A549 (cell line): ENCODE measurements around the gene MGLL. TPM values are rescaled to one million over a fixed set of nuclear protein-coding genes. Genes with fewer than 3 reads are reported as not detected.

Experiments used
- ATAC-seq, 2 experiments: fragments of 200-7000 bp in 1 of 2; fragments of >200 bp in 1 of 2; cut with Nextera tagmentation in 1 of 2; cut with Tn5 transposase in 1 of 2; 3 replicates each; pipeline versions ENCODE4 v1.8.0 to v1.9.1; 2018 to 2020; ENCODE audit warnings: mild to moderate bottlenecking in 1 of 2, moderate library complexity in 1 of 2
- CTCF ChIA-PET: fragments of 300-600 bp; sonication (Branson Sonifier 250); formaldehyde crosslinking; extraction: SDS; loops from one replicate; lab custom pipeline; 2021; ENCODE audit warnings: antibody characterized with exemption, inconsistent platforms; lab: Yijun Ruan, JAX
- POLR2A ChIA-PET: fragments of 350-600 bp; formaldehyde crosslinking; extraction: SDS; loops from one replicate; lab custom pipeline; 2021; ENCODE audit warnings: antibody characterized with exemption, inconsistent platforms; lab: Yijun Ruan, JAX
- DNase-seq, 2 experiments: peaks; one replicate each; pipeline versions ENCODE4 v3.0.0 to v3.0.0-alpha.2; 2011 to 2016; ENCODE audit warnings: low read depth in 1 of 2, low spot score in 1 of 2
- FAIRE-seq: peaks from 2 replicates; lab custom pipeline; 2011; peaks lifted over from hg19 to GRCh38; lab: Jason Lieb, UNC
- H3K27ac ChIP-seq, 2 experiments: fragments of >200 bp; sonication (Bioruptor Twin); formaldehyde crosslinking; 3 replicates each; pipeline ENCODE4 v1.5.1; 2016 to 2017
- H3K4me1 ChIP-seq: fragments of >200 bp; sonication (Bioruptor Twin); formaldehyde crosslinking; 3 replicates; pipeline ENCODE4 v1.6.1; 2016
- H3K4me2 ChIP-seq: fragments of >200 bp; sonication (Bioruptor Twin); formaldehyde crosslinking; 3 replicates; pipeline ENCODE4 v1.6.1; 2016
- H3K4me3 ChIP-seq: fragments of >200 bp; sonication (Bioruptor Twin); formaldehyde crosslinking; 3 replicates; pipeline ENCODE4 v1.5.1; 2016
- H3K9me3 ChIP-seq: fragments of >200 bp; sonication (Bioruptor Twin); formaldehyde crosslinking; 3 replicates; pipeline ENCODE4 v1.6.1; 2016
- BHLHE40 ChIP-seq: IDR thresholded peaks from 2 replicates; pipeline ENCODE4 v1.6.1; 2012; ENCODE audit warnings: low read depth, low read length, inconsistent platforms
- CBX2 ChIP-seq: fragments of 200-600 bp; sonication (generic); IDR thresholded peaks from 2 replicates; pipeline ENCODE4 v1.6.1; 2016; ENCODE audit warnings: low read depth, mild to moderate bottlenecking, borderline replicate concordance
- CHD2 ChIP-seq: fragments of 150-350 bp; IDR thresholded peaks from 2 replicates; pipeline ENCODE4 v1.6.1; 2014; ENCODE audit warnings: low read length; ENCODE audit not compliant: partially characterized antibody
- CHD4 ChIP-seq: fragments of 200-600 bp; sonication (generic); IDR thresholded peaks from 2 replicates; pipeline ENCODE4 v1.6.1; 2016; ENCODE audit warnings: antibody characterized with exemption, mild to moderate bottlenecking, borderline replicate concordance
- EHF ChIP-seq: fragments of 250-450 bp; sonication (Bioruptor Pico); IDR thresholded peaks from 2 replicates; pipeline ENCODE4 v1.5.0; 2020; ENCODE audit warnings: mild to moderate bottlenecking
- EHMT2 ChIP-seq: fragments of 200-600 bp; sonication (generic); IDR thresholded peaks from 2 replicates; pipeline ENCODE4 v1.6.1; 2016; ENCODE audit warnings: antibody characterized with exemption, low read depth, mild to moderate bottlenecking, moderate library complexity
- EP300 ChIP-seq, 2 experiments: fragments of >200 bp; sonication (Bioruptor Twin); formaldehyde crosslinking; IDR thresholded peaks; 2 replicates in 1 of 2; 3 replicates in 1 of 2; pipeline ENCODE4 v1.6.1; 2016 to 2017
- ESRRA ChIP-seq: fragments of 150-350 bp; IDR thresholded peaks from 2 replicates; pipeline ENCODE4 v1.6.1; 2014; ENCODE audit warnings: mild to moderate bottlenecking, low read length, borderline replicate concordance
- FOSL2 ChIP-seq, 2 experiments: fragments of 450-650 bp in 1 of 2; fragments of >200 bp in 1 of 2; sonication (Bioruptor Twin) in 1 of 2; formaldehyde crosslinking; IDR thresholded peaks; 2 replicates each; pipeline versions ENCODE4 v1.5.0 to v1.6.1; 2016 to 2020; ENCODE audit warnings: mild to moderate bottlenecking in 1 of 2, moderate library complexity in 1 of 2
- FOXS1 ChIP-seq: fragments of 250-450 bp; sonication (Bioruptor Pico); IDR thresholded peaks from 2 replicates; pipeline ENCODE4 v1.5.0; 2020; ENCODE audit warnings: mild to moderate bottlenecking, moderate library complexity
- GATA3 ChIP-seq: IDR thresholded peaks from 2 replicates; pipeline ENCODE4 v1.6.1; 2012; ENCODE audit warnings: borderline replicate concordance
- HDAC2 ChIP-seq: fragments of 200-600 bp; sonication (generic); IDR thresholded peaks from 2 replicates; pipeline ENCODE4 v1.6.1; 2016
- HEYL ChIP-seq: fragments of 250-450 bp; sonication (Bioruptor Pico); IDR thresholded peaks from 2 replicates; pipeline ENCODE4 v1.8.0; 2021; ENCODE audit warnings: mild to moderate bottlenecking, moderate library complexity
- HOXB13 ChIP-seq: fragments of 250-450 bp; sonication (Bioruptor Pico); IDR thresholded peaks from 2 replicates; pipeline ENCODE4 v1.5.0; 2020; ENCODE audit warnings: low read depth, mild to moderate bottlenecking, moderate library complexity
- KDM5A ChIP-seq: fragments of 200-600 bp; sonication (generic); IDR thresholded peaks from 2 replicates; pipeline ENCODE4 v1.6.1; 2016; ENCODE audit warnings: antibody characterized with exemption, mild to moderate bottlenecking
- MYC ChIP-seq: IDR thresholded peaks from 2 replicates; pipeline ENCODE4 v1.6.1; 2012; ENCODE audit warnings: mild to moderate bottlenecking, inconsistent platforms, low read length, improper control_type of control experiment, borderline replicate concordance
- NFE2L2 ChIP-seq: fragments of 150-350 bp; conservative IDR thresholded peaks from 2 replicates; pipeline ENCODE4 v1.6.1; 2014; ENCODE audit warnings: low read length
- NPAS2 ChIP-seq: fragments of 250-450 bp; sonication (Bioruptor Pico); IDR thresholded peaks from 2 replicates; pipeline ENCODE4 v1.8.0; 2022; ENCODE audit warnings: mild to moderate bottlenecking, moderate library complexity, borderline replicate concordance
- RAD21 ChIP-seq, 2 experiments: fragments of >200 bp in 1 of 2; sonication (Bioruptor Twin) in 1 of 2; formaldehyde crosslinking in 1 of 2; IDR thresholded peaks in 1 of 2; conservative IDR thresholded peaks in 1 of 2; 2 replicates in 1 of 2; 3 replicates in 1 of 2; pipeline ENCODE4 v1.6.1; 2012 to 2018; ENCODE audit warnings: inconsistent platforms in 1 of 2
- RFX5 ChIP-seq: fragments of 450-650 bp; IDR thresholded peaks from 2 replicates; pipeline ENCODE4 v1.7.1; 2014; ENCODE audit warnings: antibody characterized with exemption, mild to moderate bottlenecking, moderate library complexity
- ZC3H11A ChIP-seq: fragments of 450-650 bp; IDR thresholded peaks from 2 replicates; pipeline ENCODE4 v1.6.1; 2014; ENCODE audit warnings: antibody characterized with exemption, mild to moderate bottlenecking
- ZFP36 ChIP-seq: fragments of 450-650 bp; IDR thresholded peaks from 2 replicates; pipeline ENCODE4 v1.6.1; 2014; ENCODE audit warnings: borderline replicate concordance; ENCODE audit not compliant: partially characterized antibody
- ZNF302 ChIP-seq: fragments of 250-450 bp; sonication (Bioruptor Pico); IDR thresholded peaks from 2 replicates; pipeline ENCODE4 v1.9.0; 2021; ENCODE audit warnings: inconsistent platforms, mild to moderate bottlenecking, moderate library complexity
- WGBS: methylation state at CpG from one replicate; pipeline ENCODE4 v1.1.6; 2017; ENCODE audit errors: missing lambda C conversion rate; 5-methylcytosine and 5-hydroxymethylcytosine counted together
- polyA plus RNA-seq, 4 experiments: library from polyadenylated mRNA; depleted of rRNA in 3 of 4; stranded (reverse); fragments of >200 nt; fragmentation: RNase III in 1 of 4; extraction: RNeasy Plus Mini Kit Qiagen cat#74134 plus additional on column Dnase treatment in 1 of 4; gene quantifications; 2 replicates in 3 of 4; 3 replicates in 1 of 4; pipeline ENCODE4 v1.2.3, GENCODE V29; 2011 to 2017
- TF ChIP-seq, protein P1 (sequence below): fragments of 450-650 bp; IDR thresholded peaks from 2 replicates; pipeline ENCODE4 v1.6.1; 2014; ENCODE audit warnings: antibody characterized with exemption
- TF ChIP-seq, protein P2 (sequence below): fragments of 250-450 bp; sonication (Bioruptor Pico); IDR thresholded peaks from 2 replicates; pipeline ENCODE4 v1.5.0; 2021; ENCODE audit warnings: mild to moderate bottlenecking, moderate library complexity, borderline replicate concordance
- TF ChIP-seq, protein P3 (sequence below): fragments of >200 bp; sonication (Bioruptor Twin); formaldehyde crosslinking; IDR thresholded peaks from 3 replicates; pipeline ENCODE4 v1.5.1; 2016
- TF ChIP-seq, protein P4 (sequence below): IDR thresholded peaks from 2 replicates; pipeline ENCODE4 v1.6.1; 2012

MGLL gene
- polyA plus RNA-seq, 2 of the 4 experiments (the other 2 are of a cell fraction) = 38.5 to 41.5 TPM

DNA sequence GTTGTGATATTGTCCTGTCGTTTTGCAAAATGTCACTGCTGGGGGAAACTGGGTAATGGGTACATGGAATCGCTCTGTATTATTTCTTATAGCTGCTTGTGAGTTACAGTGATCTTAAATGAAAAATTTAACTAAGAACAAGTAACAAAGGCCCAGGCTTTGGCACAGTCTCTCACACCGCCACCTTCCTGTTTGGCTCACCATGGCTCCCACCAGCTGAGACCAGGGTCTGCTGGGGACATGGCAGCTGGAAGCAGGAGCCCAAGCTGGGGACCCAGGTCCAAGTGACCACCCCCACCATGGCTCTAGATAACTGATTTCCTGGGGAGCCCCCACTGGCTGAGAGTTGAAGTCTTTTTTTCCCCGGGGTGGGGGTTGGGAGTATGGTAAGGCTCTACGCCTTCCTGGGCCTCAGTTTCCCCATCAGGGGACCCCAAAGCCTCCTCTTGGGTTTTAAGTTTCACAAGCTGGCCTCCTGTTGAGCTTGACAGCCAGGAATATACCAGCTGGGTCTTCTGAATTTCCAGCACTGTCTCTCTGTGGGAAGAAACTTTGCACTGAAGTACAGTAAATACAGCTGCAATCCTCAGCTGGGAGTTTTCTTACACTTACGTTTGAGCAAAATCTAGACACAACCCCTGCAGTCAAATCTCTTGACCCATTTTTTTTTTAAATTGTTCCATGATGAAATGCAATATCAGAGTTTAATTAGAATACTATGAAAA is 123.5 kb downstream of the MGLL start:
- Histone ChIP-seq H3K4me1 (peaks cover 64% of the 10 kb centered on the region), H3K9me3 (peaks cover 2% of the 10 kb centered on the region; the same call in 1 of the 3 replicates), H3K4me3 (no peak overlapping the region), H3K4me2 (peak overlapping the region; percentile 14; the same call in 1 of the 3 replicates), H3K27ac (peak overlapping the region; percentile 6 to 87; a peak in 3 of 6 replicates)
- POLR2A ChIA-PET = no interaction called here
- WGBS = 69% methylated on average over 5 of the region's 6 CpGs
- CTCF ChIA-PET = interaction anchor here (0.8 to 12.9 kb wide), 4 partner anchors 15 to 435 kb away, joined by 3 to 111 read pairs (median 7); no protein-coding TSS in a partner anchor
- TF ChIP-seq HEYL (CRISPR knock-in tag) = no peak
- TF ChIP-seq ZC3H11A = no peak
- TF ChIP-seq EHF (CRISPR knock-in tag) = no peak
- TF ChIP-seq MYC = no peak
- no peak for TF ChIP-seq ZFP36
- TF ChIP-seq HOXB13 = no peak
- TF ChIP-seq, protein P1, sequence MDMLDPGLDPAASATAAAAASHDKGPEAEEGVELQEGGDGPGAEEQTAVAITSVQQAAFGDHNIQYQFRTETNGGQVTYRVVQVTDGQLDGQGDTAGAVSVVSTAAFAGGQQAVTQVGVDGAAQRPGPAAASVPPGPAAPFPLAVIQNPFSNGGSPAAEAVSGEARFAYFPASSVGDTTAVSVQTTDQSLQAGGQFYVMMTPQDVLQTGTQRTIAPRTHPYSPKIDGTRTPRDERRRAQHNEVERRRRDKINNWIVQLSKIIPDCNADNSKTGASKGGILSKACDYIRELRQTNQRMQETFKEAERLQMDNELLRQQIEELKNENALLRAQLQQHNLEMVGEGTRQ = no peak
- no peak for TF ChIP-seq RAD21 (conservative IDR thresholded peaks at IDR 0.05 in 1 of 2, IDR thresholded peaks at IDR 0.05 in 1 of 2)
- TF ChIP-seq RFX5 = no peak
- no peak for TF ChIP-seq EP300 (IDR thresholded peaks at IDR 0.05)
- no peak for TF ChIP-seq BHLHE40
- TF ChIP-seq EHMT2 = no peak
- no peak for TF ChIP-seq HDAC2
- no peak for TF ChIP-seq ZNF302 (CRISPR knock-in tag)
- TF ChIP-seq, protein P2, sequence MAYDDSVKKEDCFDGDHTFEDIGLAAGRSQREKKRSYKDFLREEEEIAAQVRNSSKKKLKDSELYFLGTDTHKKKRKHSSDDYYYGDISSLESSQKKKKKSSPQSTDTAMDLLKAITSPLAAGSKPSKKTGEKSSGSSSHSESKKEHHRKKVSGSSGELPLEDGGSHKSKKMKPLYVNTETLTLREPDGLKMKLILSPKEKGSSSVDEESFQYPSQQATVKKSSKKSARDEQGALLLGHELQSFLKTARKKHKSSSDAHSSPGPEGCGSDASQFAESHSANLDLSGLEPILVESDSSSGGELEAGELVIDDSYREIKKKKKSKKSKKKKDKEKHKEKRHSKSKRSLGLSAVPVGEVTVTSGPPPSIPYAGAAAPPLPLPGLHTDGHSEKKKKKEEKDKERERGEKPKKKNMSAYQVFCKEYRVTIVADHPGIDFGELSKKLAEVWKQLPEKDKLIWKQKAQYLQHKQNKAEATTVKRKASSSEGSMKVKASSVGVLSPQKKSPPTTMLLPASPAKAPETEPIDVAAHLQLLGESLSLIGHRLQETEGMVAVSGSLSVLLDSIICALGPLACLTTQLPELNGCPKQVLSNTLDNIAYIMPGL (CRISPR knock-in tag) = no peak
- no peak for TF ChIP-seq FOSL2 (IDR thresholded peaks at IDR 0.05)
- TF ChIP-seq FOSL2 (CRISPR knock-in tag; IDR thresholded peaks at IDR 0.05) = no peak
- no peak for TF ChIP-seq ESRRA
- TF ChIP-seq, protein P3, sequence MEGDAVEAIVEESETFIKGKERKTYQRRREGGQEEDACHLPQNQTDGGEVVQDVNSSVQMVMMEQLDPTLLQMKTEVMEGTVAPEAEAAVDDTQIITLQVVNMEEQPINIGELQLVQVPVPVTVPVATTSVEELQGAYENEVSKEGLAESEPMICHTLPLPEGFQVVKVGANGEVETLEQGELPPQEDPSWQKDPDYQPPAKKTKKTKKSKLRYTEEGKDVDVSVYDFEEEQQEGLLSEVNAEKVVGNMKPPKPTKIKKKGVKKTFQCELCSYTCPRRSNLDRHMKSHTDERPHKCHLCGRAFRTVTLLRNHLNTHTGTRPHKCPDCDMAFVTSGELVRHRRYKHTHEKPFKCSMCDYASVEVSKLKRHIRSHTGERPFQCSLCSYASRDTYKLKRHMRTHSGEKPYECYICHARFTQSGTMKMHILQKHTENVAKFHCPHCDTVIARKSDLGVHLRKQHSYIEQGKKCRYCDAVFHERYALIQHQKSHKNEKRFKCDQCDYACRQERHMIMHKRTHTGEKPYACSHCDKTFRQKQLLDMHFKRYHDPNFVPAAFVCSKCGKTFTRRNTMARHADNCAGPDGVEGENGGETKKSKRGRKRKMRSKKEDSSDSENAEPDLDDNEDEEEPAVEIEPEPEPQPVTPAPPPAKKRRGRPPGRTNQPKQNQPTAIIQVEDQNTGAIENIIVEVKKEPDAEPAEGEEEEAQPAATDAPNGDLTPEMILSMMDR = no peak
- no peak for DNase-seq
- no peak for ATAC-seq
- FAIRE-seq = no peak

DNA sequence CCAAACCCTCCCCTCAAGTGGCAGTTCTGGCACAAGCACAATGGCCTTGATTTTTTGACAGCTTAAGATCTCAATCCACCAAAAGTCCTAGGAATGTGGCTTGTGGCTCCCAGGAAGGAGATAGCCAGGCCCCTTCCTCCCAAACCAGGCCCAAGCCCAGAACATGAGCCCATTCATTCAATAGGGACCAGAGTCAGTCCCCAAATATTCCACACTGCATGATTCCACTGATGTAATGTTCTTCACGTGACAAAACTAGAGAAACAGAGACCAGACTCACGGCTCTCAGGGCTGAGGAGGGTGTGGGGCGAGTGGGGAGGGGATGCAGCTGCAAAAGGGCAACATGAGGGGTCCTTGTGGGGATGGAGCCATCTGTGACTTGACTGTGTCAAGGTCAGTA is 124.0 kb downstream of the MGLL start:
- Histone ChIP-seq H3K27ac (peak overlapping the region; percentile 68 to 87; a peak in 3 of 6 replicates), H3K9me3 (no peaks in the 10 kb centered on the region), H3K4me3 (no peak overlapping the region), H3K4me1 (peaks cover 65% of the 10 kb centered on the region), H3K4me2 (no peak overlapping the region)
- ChIA-PET CTCF (interaction anchor here (0.8 to 12.9 kb wide), 4 partner anchors 12 to 260 kb away, joined by 3 to 111 read pairs (median 9); partner anchors contain the start of gene MGLL), POLR2A (no interaction called here)
- ATAC-seq (no peak), DNase-seq (no peak), FAIRE-seq (no peak)
- 96% methylated on average over 3 of the region's 3 CpGs for WGBS
- no peak for TF ChIP-seq ZFP36
- TF ChIP-seq KDM5A = no peak
- TF ChIP-seq CHD2 = no peak
- TF ChIP-seq HDAC2 = no peak
- no peak for TF ChIP-seq CHD4
- TF ChIP-seq EHMT2 = no peak
- TF ChIP-seq CBX2 = no peak
- no peak for TF ChIP-seq EHF (CRISPR knock-in tag)
- TF ChIP-seq EP300 (IDR thresholded peaks at IDR 0.05) = no peak
- TF ChIP-seq, protein P2 (CRISPR knock-in tag) = no peak
- TF ChIP-seq FOXS1 = no peak
- TF ChIP-seq NPAS2 (CRISPR knock-in tag) = no peak
- TF ChIP-seq, protein P4, sequence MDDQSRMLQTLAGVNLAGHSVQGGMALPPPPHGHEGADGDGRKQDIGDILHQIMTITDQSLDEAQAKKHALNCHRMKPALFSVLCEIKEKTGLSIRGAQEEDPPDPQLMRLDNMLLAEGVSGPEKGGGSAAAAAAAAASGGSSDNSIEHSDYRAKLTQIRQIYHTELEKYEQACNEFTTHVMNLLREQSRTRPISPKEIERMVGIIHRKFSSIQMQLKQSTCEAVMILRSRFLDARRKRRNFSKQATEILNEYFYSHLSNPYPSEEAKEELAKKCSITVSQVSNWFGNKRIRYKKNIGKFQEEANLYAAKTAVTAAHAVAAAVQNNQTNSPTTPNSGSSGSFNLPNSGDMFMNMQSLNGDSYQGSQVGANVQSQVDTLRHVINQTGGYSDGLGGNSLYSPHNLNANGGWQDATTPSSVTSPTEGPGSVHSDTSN = no peak
- TF ChIP-seq HEYL (CRISPR knock-in tag) = no peak
- no peak for TF ChIP-seq NFE2L2
- no peak for TF ChIP-seq GATA3
